Caco-2 (cell line): Measurements from ENCODE around the gene UFSP2. TPM values are rescaled to one million over a fixed set of nuclear protein-coding genes. Genes with fewer than 3 reads are reported as not detected.

Experiments
- BruUV-seq: library from RNA; stranded (reverse); fragments of 400-500 nt; replicated peaks from 2 replicates; lab custom pipeline; 2021; lab: Mats Ljungman, UMichigan
- CTCF ChIA-PET: fragments of 300-600 bp; sonication (Branson Sonifier 250); formaldehyde crosslinking; loops from one replicate; lab custom pipeline; 2022; ENCODE audit warnings: antibody characterized with exemption; lab: Charles Lee
- POLR2A ChIA-PET: fragments of 300-600 bp; sonication (Branson Sonifier 250); formaldehyde crosslinking; loops from one replicate; lab custom pipeline; 2022; ENCODE audit warnings: antibody characterized with exemption; lab: Charles Lee
- DNase-seq, 2 experiments: peaks; one replicate each; pipeline versions ENCODE4 v3.0.0 to v3.0.0-alpha.2; 2020 to 2022
- H3K27me3 ChIP-seq: replicated peaks from 2 replicates; pipeline ENCODE4 v1.6.0; 2011; ENCODE audit warnings: low read length; ENCODE audit not compliant: control insufficient read depth, insufficient read depth
- H3K36me3 ChIP-seq: 2 replicates; pipeline ENCODE4 v1.5.1; 2011; ENCODE audit warnings: low read length; ENCODE audit not compliant: control insufficient read depth, insufficient read depth
- H3K4me1 ChIP-seq: fragments of 250-450 bp; sonication (Bioruptor Pico); 2 replicates; pipeline ENCODE4 v1.5.1; 2020; ENCODE audit warnings: mild to moderate bottlenecking
- H3K4me3 ChIP-seq: 2 replicates; pipeline ENCODE4 v1.5.1; 2011; ENCODE audit warnings: low read depth, mild to moderate bottlenecking, control low read depth, low read length
- H3K9me3 ChIP-seq: fragments of 250-450 bp; sonication (Bioruptor Pico); 2 replicates; pipeline ENCODE4 v1.5.1; 2020; ENCODE audit warnings: mild to moderate bottlenecking, moderate library complexity
- H3K27ac Mint-ChIP-seq: one replicate; pipeline ENCODE4 v1.8.0; 2022; ENCODE audit warnings: mixed read lengths; ENCODE audit not compliant: unreplicated experiment
- H3K27me3 Mint-ChIP-seq: one replicate; pipeline ENCODE4 v1.8.0; 2022; ENCODE audit warnings: mixed read lengths; ENCODE audit not compliant: insufficient read depth, unreplicated experiment
- H3K36me3 Mint-ChIP-seq: one replicate; pipeline ENCODE4 v1.8.0; 2022; ENCODE audit warnings: mild to moderate bottlenecking, mixed read lengths; ENCODE audit not compliant: insufficient read depth, unreplicated experiment
- H3K4me1 Mint-ChIP-seq: one replicate; pipeline ENCODE4 v1.8.0; 2022; ENCODE audit warnings: low read depth, mixed read lengths; ENCODE audit not compliant: unreplicated experiment
- H3K4me3 Mint-ChIP-seq: one replicate; pipeline ENCODE4 v1.8.0; 2022; ENCODE audit warnings: mild to moderate bottlenecking, moderate library complexity, mixed read lengths; ENCODE audit not compliant: unreplicated experiment
- H3K9me3 Mint-ChIP-seq: one replicate; pipeline ENCODE4 v1.8.0; 2022; ENCODE audit warnings: mixed read lengths; ENCODE audit not compliant: unreplicated experiment
- CTCF ChIP-seq, 2 experiments: fragments of 200-600 bp in 1 of 2; IDR thresholded peaks; 1 replicate in 1 of 2; 2 replicates in 1 of 2; pipeline versions ENCODE4 v1.5.1 to v1.8.0; 2011 to 2022; ENCODE audit warnings: antibody characterized with exemption in 1 of 2, control low read depth in 1 of 2, inconsistent platforms in 1 of 2, low read depth in 1 of 2, low read length in 1 of 2, mild to moderate bottlenecking in 1 of 2, moderate library complexity in 1 of 2; ENCODE audit not compliant: insufficient read depth in 1 of 2, severe bottlenecking in 1 of 2, unreplicated experiment in 1 of 2
- intact Hi-C: fragments of 100-400 bp; cut with micrococcal nuclease; formaldehyde crosslinking; loops from one replicate; pipeline ENCODE4 v1.10.0; 2022; ENCODE audit not compliant: unreplicated experiment
- total RNA-seq: library from RNA; stranded (reverse); gene quantifications from 2 replicates; pipeline ENCODE4 v1.2.3, GENCODE V29; 2022

Gene UFSP2
- total RNA-seq, 1 experiment from 2014 or later, result 17.4 TPM

- BruUV-seq, result no TSS peak
- DNase-seq, result no peak
- peaks cover 6% of the 10 kb centered on the region for H3K36me3 Mint-ChIP-seq
- no peaks in the 10 kb centered on the region for H3K27me3 ChIP-seq
- ChIA-PET POLR2A (no interaction called here), CTCF (no interaction called here)
- no peak overlapping the region for H3K4me3 ChIP-seq
- H3K4me3 Mint-ChIP-seq, result no peak overlapping the region
- H3K27me3 Mint-ChIP-seq, result no peaks in the 10 kb centered on the region
- no peaks in the 10 kb centered on the region for H3K4me1 ChIP-seq
- H3K27ac Mint-ChIP-seq, result no peak overlapping the region
- intact Hi-C loops, result no loop called here
- H3K9me3 Mint-ChIP-seq, result no peaks in the 10 kb centered on the region
- no peaks in the 10 kb centered on the region for H3K36me3 ChIP-seq
- TF ChIP-seq CTCF (IDR thresholded peaks at IDR 0.05; ENCODE audit: insufficient read depth in 1 of 2, low read depth in 1 of 2, low read length in 1 of 2, severe bottlenecking in 1 of 2, unreplicated experiment in 1 of 2), result no peak
- H3K4me1 Mint-ChIP-seq, result no peaks in the 10 kb centered on the region
- no peaks in the 10 kb centered on the region for H3K9me3 ChIP-seq
These were observed 73.6 kb downstream of the UFSP2 start for GRCh38 chr4:185352202-185352601.

- Mint-ChIP-seq H3K9me3 (no peaks in the 10 kb centered on the region), H3K27me3 (no peaks in the 10 kb centered on the region), H3K36me3 (peaks cover 6% of the 10 kb centered on the region), H3K4me3 (no peak overlapping the region), H3K4me1 (no peaks in the 10 kb centered on the region), H3K27ac (no peak overlapping the region)
- intact Hi-C loops, result no loop called here
- H3K4me1 ChIP-seq, result no peaks in the 10 kb centered on the region
- ChIA-PET CTCF (no interaction called here), POLR2A (no interaction called here)
- no peaks in the 10 kb centered on the region for H3K27me3 ChIP-seq
- TF ChIP-seq CTCF (IDR thresholded peaks at IDR 0.05; ENCODE audit: insufficient read depth in 1 of 2, low read depth in 1 of 2, low read length in 1 of 2, severe bottlenecking in 1 of 2, unreplicated experiment in 1 of 2), result no peak
- no peaks in the 10 kb centered on the region for H3K9me3 ChIP-seq
- DNase-seq, result no peak
- BruUV-seq, result no TSS peak
- no peak overlapping the region for H3K4me3 ChIP-seq
- no peaks in the 10 kb centered on the region for H3K36me3 ChIP-seq
These were observed 74.1 kb downstream of the UFSP2 start for GRCh38 chr4:185351691-185352090.

Other genes with a start within 250 kb of the UFSP2 start
- gene CFAP97, start 222.0 kb downstream of the UFSP2 start, total RNA-seq, result 18.0 and 20.3 TPM in 2 replicates
- 9.3 and 10.2 TPM in 2 replicates for gene SNX25, start 216.4 kb downstream of the UFSP2 start, total RNA-seq
- 0.20 and 0.46 TPM in 2 replicates for gene LRP2BP, start 30.0 kb downstream of the UFSP2 start, total RNA-seq
- gene ANKRD37, start 29.1 kb downstream of the UFSP2 start, total RNA-seq, result 2.4 and 3.6 TPM in 2 replicates
- gene CCDC110, start 45.8 kb upstream of the UFSP2 start, total RNA-seq, result not detected in 2 replicates
- 3.6 and 4.8 TPM in 2 replicates for gene PDLIM3, start 109.5 kb upstream of the UFSP2 start, total RNA-seq